ENCODE measurements around the gene RRP1B.

Gene RRP1B

DNA sequence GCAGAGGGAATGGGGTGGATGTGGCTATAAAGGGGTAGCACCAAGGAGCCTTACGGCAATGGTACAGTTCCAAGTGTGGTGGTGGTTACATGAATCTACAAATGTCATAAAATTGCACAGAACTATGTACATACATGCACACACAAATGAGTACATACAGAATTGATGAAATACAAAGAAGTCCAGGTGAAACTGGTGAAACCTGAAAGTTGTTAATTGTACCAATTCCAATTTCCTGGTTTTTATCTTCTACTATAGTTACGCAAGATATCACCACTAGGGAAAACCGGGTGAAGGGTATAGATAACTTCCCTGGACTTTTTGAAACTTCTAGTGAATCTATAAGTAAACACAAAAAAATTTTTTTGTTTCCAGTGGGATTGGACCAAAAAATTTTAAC, 19.0 kb upstream of the RRP1B start:
- TF ChIP-seq, protein P1, sequence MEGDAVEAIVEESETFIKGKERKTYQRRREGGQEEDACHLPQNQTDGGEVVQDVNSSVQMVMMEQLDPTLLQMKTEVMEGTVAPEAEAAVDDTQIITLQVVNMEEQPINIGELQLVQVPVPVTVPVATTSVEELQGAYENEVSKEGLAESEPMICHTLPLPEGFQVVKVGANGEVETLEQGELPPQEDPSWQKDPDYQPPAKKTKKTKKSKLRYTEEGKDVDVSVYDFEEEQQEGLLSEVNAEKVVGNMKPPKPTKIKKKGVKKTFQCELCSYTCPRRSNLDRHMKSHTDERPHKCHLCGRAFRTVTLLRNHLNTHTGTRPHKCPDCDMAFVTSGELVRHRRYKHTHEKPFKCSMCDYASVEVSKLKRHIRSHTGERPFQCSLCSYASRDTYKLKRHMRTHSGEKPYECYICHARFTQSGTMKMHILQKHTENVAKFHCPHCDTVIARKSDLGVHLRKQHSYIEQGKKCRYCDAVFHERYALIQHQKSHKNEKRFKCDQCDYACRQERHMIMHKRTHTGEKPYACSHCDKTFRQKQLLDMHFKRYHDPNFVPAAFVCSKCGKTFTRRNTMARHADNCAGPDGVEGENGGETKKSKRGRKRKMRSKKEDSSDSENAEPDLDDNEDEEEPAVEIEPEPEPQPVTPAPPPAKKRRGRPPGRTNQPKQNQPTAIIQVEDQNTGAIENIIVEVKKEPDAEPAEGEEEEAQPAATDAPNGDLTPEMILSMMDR (IDR thresholded peaks at IDR 0.05; ENCODE audit: low read depth, low read length): no peak
- DNase-seq (ENCODE audit: low read depth in 2 of 2): no peak
- no peak overlapping the region for H3K4me3 ChIP-seq (replicated peaks in 1 of 2; ENCODE audit: low read depth in 2 of 2, low read length in 2 of 2)

DNA sequence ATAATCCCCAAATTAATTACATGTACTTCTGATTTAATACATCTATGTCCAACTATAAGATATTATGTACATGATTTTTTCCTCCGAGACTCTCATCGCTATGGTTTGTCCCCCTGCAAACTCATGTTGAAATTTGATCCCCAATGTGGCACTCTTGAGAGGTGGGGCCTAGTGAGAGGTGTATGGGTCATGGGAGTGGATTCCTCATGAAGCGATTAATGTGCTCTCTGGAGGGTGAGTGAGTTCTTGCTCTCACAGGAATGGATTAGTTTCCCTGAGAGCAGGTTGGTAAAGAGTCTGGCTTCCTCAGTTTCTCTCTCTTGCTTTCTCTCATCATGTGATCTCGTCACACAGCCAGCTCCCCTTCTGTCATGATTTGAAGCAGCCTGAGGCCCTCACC, 16.2 kb upstream of the RRP1B start:
- DNase-seq (ENCODE audit: low read depth in 2 of 2): no peak
- H3K4me3 ChIP-seq (replicated peaks in 1 of 2; ENCODE audit: low read depth in 2 of 2, low read length in 2 of 2): no peak overlapping the region
- TF ChIP-seq, protein P1 (IDR thresholded peaks at IDR 0.05; ENCODE audit: low read depth, low read length): no peak

DNA sequence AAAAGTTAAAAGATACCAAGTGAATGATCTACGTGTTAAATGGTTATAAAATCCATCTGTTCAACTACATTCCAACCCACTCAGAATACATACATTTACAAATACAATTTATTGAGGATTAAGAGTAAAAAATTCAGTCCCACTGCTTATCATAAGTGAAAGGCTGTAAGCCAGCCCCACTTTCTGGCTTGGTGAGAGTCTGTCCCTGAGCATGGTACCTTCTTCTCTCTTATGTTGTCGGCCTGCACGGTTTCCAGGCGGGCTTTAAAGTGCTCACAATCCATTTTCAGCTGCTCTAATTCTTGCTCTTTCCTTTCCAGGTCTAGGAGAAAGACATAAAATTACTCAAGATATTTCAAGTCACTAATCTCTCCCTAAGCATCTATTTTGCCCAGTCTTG, 15.3 kb upstream of the RRP1B start:
- H3K4me3 ChIP-seq (replicated peaks in 1 of 2; ENCODE audit: low read depth in 2 of 2, low read length in 2 of 2): no peak overlapping the region
- TF ChIP-seq, protein P1 (IDR thresholded peaks at IDR 0.05; ENCODE audit: low read depth, low read length): no peak
- DNase-seq (ENCODE audit: low read depth in 2 of 2): peak in 1 of 2 donors; percentile 18

DNA sequence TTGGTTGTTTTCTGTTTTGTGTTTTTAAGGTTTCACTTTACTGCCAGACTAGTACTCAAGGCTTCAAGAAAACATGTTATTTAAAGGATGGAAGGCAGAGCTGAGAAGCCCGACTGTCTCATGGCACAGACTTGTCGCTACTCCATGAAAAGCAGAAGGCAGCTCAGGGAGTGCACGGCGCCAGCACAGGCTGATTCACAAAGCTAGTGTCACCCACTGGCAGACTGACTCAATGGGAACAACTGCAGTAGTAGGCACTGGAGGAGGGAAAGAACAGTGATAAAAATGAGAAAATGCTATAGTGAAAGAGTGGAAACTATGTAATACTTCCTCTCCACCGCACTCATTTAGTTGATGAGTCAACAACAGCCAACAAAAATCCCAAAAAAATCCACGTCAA, 14.8 kb upstream of the RRP1B start:
- H3K4me3 ChIP-seq (replicated peaks in 1 of 2; ENCODE audit: low read depth in 2 of 2, low read length in 2 of 2): no peak overlapping the region
- TF ChIP-seq, protein P1 (IDR thresholded peaks at IDR 0.05; ENCODE audit: low read depth, low read length): no peak
- DNase-seq (ENCODE audit: low read depth in 2 of 2): peak; percentile 65 to 89

DNA sequence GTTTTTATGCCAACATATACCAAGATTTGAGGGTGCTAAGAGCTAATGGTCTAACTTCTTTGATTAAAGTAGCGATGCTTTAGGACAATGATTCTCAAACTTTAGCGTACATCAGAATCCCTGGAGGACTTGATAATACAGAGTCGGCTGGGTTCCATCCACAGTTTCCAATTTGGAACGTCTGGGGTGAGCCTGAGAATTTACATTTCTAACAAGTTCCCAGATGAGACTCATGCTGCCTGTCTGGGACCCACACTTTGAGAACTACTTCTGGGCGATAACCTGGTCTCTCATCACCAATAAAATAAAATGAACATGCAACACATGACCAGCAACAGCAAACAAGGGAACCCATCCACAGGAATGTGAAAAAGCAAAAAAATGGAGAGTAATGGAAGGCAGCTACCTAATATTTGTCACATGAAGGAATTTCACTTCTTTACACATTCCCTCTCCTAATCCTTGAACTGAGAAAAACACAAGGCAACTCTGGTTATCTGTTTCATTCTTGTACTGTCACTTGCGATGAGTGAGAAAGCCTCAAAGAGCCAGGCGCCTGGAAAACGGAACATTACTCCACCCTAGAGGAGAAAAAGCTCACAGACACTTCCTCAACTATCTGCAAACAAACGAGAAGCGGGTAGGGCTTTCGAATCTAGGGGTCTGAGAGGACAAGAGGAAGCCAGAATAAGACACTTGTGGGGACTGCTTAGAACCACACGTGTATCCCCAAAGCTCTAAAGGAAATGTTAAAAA, 14.0 kb upstream of the RRP1B start:
- peak; percentile 91 to 95 for DNase-seq (ENCODE audit: low read depth in 2 of 2)
- H3K4me3 ChIP-seq (replicated peaks in 1 of 2; ENCODE audit: low read depth in 2 of 2, low read length in 2 of 2): no peak overlapping the region
- TF ChIP-seq, protein P1 (IDR thresholded peaks at IDR 0.05; ENCODE audit: low read depth, low read length): peak; percentile 71

DNA sequence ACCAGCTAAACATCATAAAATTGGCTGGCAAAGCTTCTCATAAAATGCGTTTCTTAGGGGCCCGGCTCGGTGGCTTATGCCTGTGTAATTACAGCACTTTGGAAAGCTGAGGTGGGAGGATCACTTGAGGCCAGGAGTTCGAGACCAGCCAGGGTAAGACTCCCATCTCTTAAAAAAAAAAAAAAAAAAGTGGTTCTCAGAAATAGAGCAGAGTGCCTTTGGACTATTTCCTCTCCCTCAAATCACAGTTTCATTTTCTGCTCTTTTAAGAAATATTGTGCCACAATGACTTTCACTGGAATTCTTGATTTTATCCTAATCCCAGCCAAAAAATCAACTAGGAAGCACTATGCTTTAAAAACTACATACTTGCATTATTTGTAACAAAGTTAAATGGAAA, 13.4 kb upstream of the RRP1B start:
- DNase-seq (ENCODE audit: low read depth in 2 of 2): no peak
- TF ChIP-seq, protein P1 (IDR thresholded peaks at IDR 0.05; ENCODE audit: low read depth, low read length): no peak
- H3K4me3 ChIP-seq (replicated peaks in 1 of 2; ENCODE audit: low read depth in 2 of 2, low read length in 2 of 2): no peak overlapping the region
